HG03095 (cell line): ENCODE measurements around the gene DCAF6.
"Not testable (repeated sequence)": the region's sequence is repeated elsewhere in the genome, so short reads cannot be mapped to it uniquely, and the experiment has no call there.

Experiments
- ATAC-seq: cut with Tn5 transposase; IDR thresholded peaks from one replicate; pipeline ENCODE4 v1.9.1; 2021; ENCODE audit warnings: moderate library complexity; ENCODE audit not compliant: unreplicated experiment

The DCAF6 gene, protein sequence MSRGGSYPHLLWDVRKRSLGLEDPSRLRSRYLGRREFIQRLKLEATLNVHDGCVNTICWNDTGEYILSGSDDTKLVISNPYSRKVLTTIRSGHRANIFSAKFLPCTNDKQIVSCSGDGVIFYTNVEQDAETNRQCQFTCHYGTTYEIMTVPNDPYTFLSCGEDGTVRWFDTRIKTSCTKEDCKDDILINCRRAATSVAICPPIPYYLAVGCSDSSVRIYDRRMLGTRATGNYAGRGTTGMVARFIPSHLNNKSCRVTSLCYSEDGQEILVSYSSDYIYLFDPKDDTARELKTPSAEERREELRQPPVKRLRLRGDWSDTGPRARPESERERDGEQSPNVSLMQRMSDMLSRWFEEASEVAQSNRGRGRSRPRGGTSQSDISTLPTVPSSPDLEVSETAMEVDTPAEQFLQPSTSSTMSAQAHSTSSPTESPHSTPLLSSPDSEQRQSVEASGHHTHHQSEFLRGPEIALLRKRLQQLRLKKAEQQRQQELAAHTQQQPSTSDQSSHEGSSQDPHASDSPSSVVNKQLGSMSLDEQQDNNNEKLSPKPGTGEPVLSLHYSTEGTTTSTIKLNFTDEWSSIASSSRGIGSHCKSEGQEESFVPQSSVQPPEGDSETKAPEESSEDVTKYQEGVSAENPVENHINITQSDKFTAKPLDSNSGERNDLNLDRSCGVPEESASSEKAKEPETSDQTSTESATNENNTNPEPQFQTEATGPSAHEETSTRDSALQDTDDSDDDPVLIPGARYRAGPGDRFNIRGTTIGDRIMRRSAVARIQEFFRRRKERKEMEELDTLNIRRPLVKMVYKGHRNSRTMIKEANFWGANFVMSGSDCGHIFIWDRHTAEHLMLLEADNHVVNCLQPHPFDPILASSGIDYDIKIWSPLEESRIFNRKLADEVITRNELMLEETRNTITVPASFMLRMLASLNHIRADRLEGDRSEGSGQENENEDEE

DNA sequence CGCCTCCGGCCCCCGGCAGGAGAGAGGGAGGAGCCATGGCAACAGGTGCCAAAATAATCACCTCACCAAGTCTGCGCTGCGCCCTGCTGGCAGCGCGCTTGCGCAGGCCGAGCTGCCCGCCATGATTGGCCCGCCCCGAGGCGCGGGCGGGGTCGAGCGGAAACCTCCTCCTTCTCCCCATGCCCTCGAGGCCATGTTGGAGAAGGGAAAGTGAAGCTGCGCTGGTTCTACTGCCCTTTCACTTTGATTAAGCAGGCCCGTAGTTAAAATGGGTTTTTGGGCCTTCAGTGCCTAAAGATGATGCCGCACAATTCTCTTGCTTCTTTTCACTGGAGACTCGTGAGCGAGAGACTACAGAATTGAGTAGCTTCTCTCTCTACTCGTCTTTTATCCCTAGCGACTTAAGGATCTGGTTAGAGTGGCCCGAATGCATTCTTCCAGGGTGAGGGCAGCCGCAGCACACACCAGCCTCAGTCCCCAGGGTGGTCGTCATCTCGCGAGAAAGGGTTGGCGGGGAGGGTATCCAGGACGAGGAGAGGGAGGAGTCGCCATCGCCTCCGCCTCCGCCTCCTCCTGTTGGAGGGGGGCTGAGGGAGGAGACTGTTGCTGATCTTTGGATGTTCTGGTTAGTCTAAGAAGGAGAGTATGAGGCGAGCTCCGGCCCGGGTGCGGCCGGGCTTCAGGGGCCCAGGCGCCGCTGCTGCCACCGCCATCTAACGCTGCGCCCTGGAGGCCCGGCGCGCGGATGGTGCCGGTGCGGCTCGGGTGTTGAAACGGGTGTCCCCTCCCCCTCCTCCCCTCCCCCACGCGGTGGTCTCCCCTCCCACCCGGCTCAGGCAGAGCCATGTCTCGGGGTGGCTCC, at the start of gene DCAF6:
Gene DCAF6, plus strand, starts transcription at position 616 of the 862 bp plus-strand sequence. Its CDS starts 229 bp downstream, at position 845.
- ATAC-seq: peak; percentile 71

DNA sequence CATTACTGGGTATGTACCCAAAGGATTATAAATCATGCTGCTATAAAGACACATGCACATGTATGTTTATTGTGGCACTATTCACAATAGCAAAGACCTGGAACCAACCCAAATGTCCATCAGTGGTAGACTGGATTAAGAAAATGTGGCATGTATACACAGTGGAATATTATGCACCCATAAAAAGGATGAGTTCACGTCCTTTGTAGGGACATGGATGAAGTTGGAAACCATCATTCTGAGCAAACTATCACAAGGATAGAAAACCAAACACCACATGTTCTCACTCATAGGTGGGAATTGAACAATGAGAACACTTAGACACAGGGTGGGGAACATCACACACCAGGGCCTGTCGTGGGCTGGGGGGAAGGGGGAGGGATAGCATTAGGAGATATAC, 49.3 kb upstream of the DCAF6 start:
- not testable (repeated sequence) for ATAC-seq

DNA sequence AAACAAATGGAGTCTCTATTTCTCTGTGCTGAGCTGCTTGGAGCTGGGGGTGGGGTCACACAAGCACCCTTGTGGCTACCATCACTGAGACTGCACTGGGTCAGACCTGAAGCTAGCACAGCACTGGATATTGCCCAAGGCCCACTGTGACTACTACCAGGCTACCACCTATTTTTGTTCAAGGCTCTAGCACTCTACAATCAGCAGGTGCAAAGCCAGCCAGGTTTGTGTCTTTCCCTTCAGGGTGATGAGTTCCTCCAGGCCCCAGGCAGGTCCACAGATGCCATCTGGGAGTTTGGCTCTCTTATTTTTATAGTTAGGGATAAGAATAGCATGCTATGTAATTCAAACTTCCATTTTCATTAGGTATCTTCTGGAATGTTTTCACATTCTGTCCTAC, 46.1 kb upstream of the DCAF6 start:
- no peak for ATAC-seq

DNA sequence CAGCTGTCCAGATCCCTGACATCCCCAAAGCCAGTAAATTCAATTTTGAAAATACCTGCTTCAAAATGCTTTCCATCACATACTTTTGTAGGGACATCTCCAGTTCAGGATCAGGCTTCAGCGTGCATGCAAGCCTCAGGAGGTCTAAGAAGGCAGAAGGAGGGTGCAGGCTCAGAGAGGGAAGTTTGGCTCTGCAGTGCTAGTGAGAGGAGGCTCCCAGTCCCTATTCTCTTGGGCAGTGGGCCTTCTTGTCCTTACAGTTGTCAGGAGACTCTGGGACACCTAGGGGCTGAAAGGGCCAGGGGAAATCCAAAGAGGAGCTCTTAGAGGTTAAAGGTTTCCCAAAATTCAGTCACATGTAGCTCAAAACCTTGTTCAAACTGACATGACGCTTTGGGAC, 42.7 kb upstream of the DCAF6 start:
- no peak for ATAC-seq

DNA sequence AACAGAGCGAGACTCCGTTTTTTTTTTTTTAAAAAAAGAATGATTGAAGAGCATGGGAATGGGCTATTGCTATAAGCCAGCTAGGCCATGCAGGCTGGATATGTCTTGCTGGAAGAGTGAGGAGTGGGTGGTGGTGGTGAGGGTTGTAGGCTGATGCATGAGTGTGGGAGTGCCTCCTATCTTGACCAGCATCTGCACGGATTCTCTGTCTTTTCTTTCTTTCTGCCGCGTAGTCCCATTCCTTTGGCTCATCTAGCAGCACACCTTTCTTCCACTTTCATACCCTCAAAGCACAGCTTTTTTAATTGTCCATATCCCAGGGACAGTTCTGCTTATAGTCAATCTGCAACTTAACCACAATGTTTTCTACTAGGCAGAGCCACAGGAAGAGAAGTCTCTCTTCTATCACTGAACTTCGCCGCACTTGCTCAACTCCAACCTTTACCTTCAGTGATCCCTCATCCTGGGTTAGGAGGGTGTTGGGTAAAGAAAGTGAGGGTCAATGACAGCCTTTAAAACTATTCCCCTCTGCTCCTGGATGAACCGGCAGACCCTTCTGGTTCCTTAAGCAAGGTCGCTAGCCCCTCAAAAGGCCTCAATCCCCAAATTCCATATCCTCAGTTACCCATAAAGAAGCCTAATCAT, 37.8 kb upstream of the DCAF6 start:
- ATAC-seq: no peak

DNA sequence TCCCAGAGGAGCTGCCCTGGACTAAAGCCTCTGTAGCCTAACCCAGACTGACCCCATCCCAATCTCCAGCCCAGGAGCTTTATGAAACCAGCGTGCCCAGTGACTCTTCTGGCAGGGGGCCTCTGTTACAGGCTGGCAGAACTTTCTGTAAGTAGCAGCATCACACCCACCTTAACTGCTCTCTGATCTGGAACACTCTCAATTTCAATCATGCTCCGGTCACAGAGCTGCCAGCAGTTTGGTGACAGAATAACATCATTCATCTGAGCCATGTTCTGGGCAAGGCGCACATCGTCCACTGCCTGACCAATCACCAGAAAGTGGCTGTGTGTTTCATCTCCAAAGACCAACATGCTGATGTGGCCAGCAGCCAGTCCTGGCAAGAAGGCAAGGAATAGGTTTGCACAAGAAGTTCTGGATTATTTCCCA, 37.2 kb upstream of the DCAF6 start:
- ATAC-seq: no peak

DNA sequence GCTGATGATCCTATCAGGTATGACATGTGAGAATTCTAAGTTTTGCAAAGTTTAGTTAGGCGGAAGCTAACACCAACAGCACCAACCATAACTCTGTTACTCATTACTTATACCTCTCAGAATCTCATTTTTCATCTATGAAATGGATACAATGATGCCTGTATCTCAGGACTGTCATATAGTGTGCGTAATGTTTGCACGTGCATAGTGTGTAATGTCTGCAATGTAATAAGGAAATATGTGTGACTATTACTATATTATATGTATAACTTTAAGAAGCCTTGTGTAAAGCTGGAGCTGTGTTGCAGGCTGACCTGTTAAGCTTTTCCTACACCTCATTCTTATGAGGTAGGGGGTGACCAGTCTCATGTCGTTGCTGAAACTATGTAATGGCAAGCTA, 35.6 kb upstream of the DCAF6 start:
- ATAC-seq: no peak

DNA sequence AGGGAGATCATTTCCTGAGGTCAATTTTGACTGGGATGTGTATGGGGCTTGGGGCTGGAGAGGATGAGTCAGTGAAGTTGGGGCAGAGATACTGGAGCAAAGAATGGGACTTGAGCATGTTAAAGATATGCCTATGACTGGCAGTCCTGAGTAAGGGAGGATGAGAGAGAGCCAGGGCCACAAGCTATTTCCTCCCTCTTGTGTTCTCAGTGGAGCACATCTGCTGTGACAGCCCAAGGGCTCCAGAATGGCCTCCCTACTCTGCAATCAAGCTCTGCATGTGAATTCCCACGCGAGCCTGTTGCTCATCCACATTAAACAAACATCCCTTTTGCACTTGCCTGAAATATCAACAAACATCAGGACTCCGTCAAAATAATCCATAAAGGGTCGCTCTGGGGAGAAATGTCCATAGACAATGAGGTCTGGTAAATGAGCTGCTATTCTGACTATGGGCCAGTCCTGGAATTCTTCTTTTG, 31.8 kb upstream of the DCAF6 start:
- ATAC-seq: no peak

DNA sequence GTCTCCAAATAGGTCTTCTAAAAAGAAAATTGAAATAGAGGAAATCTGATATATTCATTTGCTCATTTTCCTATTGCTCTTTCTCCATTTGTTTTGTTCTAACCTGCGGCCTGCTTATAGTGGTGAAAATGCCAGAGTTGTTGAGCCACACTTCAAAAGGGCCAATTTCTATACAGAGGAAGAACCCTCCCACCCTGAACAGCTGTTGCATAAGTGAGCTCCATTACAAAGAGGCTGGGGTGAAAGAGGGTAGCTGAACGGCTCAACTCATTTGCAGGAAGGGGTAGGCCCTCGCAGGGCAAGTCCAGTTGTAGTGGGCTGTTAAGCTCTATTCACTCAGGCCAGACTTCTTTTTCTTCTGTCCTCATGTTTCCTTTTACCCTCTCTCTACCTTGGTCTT, 31.3 kb upstream of the DCAF6 start:
- no peak for ATAC-seq

DNA sequence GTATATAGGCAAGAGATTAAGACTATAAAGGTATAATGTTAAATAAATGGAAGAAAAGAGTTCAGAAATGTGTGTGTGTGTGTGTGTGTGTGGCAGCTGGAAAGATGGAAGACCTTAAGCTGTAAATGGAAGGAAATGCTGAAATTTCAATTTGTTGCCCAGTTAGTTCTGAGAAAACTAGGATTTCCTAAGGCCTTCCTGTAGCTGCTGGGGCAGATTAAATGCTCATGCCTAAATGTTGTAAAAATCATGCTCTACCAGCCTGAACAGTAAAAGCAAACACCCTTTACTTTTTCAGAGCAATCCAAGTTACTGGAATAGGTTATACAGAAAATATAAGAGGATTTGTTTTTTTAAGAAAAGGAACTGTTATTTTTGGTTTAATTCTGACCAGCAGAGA, 30.8 kb upstream of the DCAF6 start:
- ATAC-seq: no peak

DNA sequence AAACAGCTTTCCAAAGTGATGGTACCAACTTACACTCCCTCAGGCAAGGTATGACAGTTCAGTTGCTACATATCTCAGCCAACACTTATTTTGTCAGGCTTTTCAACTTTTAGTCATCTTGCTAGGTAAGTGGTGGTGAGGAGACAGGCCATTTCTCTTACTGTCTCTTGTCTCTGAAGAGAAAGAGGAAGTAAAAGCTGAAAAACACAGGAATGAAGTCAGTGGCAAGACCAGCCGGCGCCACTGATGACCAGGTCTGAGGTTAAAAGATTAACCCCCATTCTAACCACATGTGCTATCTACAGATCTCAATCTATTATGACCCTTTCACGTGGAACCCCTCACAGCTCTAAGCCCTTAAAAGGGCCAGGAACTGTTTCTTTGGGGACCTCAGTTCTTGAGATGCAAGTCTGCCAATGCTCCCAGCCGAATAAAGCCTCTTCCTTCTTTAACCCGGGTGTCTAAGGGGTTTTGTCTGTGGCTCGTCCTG, 26.7 kb upstream of the DCAF6 start:
- ATAC-seq: no peak

DNA sequence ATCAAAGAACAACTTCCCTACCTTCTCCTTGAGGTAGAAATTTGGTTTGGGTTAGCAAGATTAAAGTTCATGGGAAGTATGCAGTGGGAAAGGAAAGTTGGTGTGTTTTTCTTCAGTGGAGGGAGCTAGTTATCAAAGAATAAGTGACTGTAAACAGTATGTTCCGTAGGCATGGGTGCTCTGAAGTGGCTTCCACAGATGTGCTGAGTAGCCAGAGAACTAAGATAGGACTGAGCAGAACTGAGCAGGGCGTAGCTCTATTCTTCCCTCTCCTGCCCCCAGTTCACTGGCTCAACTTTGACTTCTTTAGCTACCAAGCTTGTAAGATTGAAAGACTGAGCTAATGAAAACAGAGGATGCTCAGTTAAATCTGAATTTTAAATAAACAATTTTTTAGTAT, 26.0 kb upstream of the DCAF6 start:
- ATAC-seq: no peak

DNA sequence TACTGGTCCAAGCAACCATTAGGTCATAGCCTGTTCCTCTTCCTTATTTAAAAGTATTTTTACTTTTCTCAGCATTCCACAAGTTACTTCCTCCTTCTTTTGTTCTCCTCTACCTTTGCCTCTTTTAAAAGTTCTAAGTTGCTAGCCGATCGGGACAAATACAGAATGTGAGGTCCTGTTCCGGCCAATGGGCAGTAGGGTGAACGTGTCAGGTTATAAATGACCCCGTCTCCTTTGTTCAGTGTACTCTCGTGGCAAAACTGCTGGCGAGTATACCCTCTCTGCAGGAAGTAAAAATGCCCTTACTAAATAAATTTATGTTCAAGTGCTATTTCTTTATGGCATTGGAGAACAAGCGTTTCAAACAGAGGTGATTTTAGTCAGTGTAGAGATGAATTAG, 25.1 kb upstream of the DCAF6 start:
- no peak for ATAC-seq

DNA sequence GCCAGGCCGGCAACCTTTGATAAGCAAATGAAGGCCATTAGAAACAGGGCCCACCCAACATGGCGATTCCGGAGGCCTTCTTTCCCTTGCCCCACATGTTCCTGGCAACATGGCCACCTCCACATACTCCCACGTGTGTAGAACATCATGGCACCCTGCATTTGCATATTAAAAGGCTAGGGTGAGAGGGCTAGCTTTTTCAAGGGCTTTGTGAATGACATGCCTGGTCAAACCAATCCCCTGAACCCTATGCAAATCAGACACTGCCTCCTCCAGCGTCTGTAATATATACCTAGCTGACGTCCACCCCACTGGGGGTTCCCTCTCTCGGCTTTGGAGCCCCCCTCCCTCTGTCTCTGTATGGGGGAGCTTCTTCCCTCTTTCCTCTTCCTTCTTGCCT, 24.2 kb upstream of the DCAF6 start:
- ATAC-seq: no peak

DNA sequence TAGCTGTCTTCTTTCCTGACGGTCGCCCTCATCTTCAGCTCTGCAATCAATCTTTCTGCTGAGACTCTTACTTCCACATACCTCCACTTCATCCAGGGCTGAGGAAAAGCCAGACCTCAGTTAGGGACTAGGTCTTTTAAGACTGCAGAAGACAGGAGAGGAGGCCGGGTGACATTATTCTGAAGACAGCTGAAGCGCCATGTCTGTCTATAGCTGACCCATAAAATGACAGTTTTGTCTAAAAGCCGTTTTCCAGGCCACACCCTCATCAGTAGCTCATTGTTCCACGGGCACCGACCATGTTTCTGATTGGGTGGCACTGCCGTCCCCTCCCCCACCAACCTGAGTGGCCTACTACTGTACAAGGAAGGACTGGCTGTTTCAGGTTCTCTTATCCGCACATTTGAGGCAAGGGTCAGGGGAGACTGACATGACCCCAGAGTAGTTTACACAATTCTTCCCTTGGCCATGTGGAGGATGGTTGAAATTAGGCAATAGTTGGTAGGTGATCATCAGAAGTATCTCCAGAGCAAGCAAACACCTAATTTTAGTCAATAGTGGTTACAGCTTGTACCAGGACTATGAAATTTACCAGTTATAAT, 22.5 kb upstream of the DCAF6 start, which contains the start of gene ADCY10:
Gene ADCY10, minus strand, starts transcription at position 240 of the 602 bp plus-strand sequence. CDS start 8,994 bp downstream, outside the sequence.
- no peak for ATAC-seq

DNA sequence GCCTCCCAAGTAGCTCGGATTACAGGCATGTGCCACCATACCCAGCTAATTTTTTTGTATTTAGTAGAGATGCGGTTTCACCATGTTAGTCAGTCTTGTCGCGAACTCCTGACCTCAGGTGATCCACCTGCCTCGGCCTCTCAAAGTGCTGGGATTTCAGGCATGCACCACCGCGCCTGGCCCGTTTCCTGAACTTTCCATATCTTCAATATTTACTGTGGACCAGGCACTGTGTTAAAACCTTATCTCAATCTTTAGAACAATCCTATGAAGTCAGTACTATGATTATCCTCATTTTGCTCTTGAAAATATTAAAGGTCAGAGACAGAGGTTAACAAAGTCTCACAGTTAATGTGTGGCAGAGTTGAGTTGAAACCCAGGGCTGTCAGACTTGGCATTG, 20.9 kb upstream of the DCAF6 start:
- ATAC-seq: no peak

DNA sequence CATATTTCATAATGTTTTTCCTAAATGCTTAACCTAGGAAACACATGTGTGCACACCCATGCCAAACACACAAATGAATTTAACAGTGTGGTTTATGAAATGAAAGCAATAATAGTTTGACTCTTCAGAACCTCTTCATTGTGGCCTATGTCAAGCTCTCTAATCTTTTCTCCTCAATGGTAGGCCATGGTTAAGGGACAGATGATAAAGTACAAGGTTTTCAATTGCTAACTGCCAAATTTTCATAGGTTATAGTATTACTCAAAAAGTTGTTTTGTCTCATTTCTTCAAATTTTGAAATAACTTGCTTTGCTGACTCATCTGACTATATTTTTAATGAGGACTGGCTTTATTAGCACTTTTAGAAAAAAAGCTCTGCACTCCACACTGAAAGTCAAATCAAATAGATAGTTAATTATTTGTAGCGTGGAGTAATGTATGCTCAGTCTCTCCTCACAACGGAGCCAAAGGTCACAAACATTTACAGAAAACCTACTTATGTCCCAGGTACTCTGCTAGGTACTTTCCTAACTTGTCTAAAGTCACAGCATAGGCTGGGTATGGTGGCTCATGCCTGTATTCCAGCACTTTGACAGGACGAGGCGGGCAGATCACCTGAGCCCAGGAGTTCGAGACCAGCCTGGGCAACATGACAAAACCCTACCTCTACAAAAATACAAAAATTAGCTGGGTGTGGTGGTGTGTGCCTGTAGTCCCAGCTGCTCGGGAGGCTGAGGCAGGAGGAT, 19.5 kb upstream of the DCAF6 start:
- ATAC-seq: no peak

DNA sequence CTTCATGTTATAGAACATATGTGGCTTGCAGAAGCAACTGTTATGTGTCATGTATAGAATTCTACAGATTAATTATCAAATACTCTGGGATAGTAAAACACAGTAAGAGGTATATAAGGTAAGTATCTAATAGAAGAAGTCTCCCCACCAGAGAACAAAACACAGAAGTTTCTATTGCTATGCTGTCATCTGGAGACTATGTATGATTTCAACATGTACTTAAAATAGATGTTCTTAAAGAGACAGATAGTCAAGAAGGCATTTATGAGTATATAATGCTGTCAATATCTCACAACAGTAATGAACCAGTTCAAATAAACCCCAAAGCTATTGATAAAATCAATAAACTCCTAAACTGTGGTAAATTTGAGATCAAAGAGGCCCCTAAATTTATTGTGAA, 14.5 kb upstream of the DCAF6 start:
- ATAC-seq: peak; percentile 50

DNA sequence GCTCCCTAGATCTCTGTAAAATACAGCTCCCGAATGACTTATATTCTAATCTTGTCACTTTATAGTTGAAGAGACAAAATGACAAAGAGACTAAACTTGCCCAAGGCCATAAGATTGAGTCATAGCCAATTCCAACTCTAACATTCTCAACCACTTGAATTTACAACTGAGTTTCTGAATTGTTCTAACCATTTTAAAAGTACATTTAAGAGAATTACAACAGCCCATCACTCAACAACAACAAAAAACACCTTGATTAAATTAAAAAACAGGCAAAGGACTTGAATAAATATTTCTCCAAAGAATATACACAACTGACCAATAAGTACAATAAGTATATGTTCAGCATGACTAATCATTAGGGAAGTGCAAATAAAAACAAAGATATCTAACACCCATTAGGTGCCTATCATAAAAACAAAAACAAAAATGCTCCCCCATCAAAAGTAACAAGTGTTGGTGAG, 13.8 kb upstream of the DCAF6 start:
- no peak for ATAC-seq
